LHCN-M2 (cell line): ENCODE measurements around the gene VKORC1L1. TPM values are rescaled to one million over a fixed set of nuclear protein-coding genes. Genes with fewer than 3 reads are reported as not detected.
"Not testable (repeated sequence)": the region's sequence is repeated elsewhere in the genome, so short reads cannot be mapped to it uniquely, and the experiment has no call there.

ENCODE experiments used
- DNase-seq: peaks from one replicate; pipeline ENCODE4 v3.0.0-alpha.2; 2012; ENCODE audit warnings: low read depth
- polyA plus RNA-seq: library from polyadenylated mRNA; unstranded; fragments of >200 nt; gene quantifications from one replicate; pipeline ENCODE4 v1.2.1, GENCODE V29; 2012; ENCODE audit warnings: missing spikeins
- total RNA-seq: library from RNA; depleted of rRNA; stranded (reverse); fragments of >200 nt; gene quantifications from 2 replicates; pipeline ENCODE4 v1.2.3, GENCODE V29; 2014; rRNA removed

Gene VKORC1L1
- total RNA-seq, result 16.4 and 18.2 TPM in 2 replicates
- polyA plus RNA-seq, result 17.9 TPM

DNA sequence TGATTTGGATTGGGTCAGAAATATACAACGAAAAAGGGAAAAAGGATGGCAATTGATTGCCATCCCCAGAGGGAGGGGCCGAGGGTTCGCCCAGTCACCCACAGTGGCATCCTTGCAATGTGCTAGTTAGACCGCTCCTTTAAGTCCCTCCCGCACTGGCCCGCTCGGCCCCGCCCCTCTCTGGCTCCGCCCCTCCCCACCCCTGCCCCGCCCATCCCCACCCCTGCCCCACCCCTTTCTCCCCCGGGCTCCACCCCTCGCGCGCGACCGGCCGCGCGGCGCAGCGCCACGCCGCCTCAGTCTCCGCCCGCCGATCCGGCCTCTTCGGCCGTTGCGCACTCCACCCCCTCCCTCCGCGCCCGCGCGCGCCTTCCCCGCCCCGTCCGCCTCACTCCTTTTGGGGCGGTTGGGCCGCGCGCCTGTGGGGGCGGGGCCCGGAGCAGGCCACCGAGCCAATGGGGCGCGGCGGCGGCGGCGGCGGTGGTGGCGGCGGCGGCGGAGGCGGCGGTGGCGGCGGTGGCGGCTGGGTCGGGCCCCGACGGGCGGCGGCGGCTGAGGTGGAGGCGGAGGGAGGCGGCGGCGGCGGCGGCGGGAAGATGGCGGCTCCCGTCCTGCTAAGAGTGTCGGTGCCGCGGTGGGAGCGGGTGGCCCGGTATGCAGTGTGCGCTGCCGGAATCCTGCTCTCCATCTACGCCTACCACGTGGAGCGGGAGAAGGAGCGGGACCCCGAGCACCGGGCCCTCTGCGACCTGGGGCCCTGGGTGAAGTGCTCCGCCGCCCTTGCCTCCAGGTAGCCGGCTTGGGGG is at the start of gene VKORC1L1:
Gene VKORC1L1 (plus strand): TSS at position 299 of the 806 bp plus-strand sequence. CDS start 298 bp downstream, at position 597.
- peak; percentile 93 for DNase-seq

- peak; percentile 23 for DNase-seq
These were observed 45.5 kb upstream of the VKORC1L1 start for GRCh38 chr7:65827366-65827765.

- DNase-seq, result peak; percentile 52
These were observed 40.6 kb upstream of the VKORC1L1 start for GRCh38 chr7:65832281-65832680.

DNA sequence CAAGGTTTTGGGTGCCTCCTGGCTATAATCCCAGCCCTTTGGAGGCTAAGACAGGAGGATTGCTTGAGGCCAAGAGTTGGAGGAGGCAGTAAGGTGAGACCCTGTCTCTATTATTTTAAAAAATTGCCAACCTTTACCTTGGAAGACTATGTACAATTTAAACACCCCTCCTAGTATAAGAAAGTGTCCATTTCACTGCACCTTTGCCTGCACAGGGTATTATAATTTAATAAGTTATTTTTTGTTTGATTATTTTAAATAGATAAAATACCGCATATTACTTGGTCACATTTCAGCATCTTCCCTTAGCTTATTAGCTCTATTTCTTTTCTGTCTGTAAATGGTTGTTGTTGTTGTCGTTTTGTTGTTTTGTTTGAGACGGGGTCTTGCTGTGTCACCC is 36.2 kb upstream of the VKORC1L1 start:
- DNase-seq, result not testable (repeated sequence)

DNA sequence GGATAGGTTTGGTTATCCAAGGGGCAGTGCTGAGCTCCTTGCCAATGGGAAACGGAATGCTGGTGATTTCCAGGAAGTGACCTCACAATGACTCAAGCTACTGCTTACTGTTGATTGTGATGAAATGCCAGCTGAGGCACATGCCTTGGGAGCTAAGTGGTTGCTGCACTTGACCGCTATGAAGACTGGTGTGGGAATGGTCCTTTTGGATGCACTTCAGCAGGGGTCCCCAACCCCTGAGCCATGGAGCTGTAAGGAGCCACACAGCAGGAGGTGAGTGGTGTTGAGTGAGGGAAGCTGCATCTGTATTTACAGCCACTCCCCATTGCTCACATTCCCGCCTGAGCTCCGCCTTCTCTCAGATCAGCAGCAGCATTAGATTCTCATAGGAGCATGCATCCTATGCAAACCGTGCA is 35.3 kb upstream of the VKORC1L1 start:
- DNase-seq, result peak; percentile 53

- DNase-seq, result no peak
These were observed 33.0 kb upstream of the VKORC1L1 start for GRCh38 chr7:65839846-65840245.

DNA sequence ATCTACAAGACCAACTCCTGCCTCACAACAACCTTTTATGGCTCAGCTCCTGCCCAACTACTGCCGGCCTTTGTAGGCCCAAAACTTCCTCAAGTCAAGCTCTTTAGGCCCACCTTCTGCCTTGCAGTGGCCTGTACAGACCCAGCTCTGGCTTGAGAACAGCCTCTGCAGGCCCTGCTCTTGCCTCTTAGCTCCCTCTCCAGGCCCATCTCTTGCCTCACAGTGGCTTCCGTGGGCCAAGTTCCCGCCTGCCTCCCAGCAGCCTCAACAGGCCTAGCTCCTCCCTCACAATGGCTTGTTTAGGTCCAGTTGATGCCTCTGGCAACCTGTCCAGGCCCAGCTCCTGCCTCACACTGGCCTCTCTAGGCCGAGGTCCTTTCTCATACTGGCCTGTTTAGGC is 32.4 kb upstream of the VKORC1L1 start:
- DNase-seq, result no peak

DNA sequence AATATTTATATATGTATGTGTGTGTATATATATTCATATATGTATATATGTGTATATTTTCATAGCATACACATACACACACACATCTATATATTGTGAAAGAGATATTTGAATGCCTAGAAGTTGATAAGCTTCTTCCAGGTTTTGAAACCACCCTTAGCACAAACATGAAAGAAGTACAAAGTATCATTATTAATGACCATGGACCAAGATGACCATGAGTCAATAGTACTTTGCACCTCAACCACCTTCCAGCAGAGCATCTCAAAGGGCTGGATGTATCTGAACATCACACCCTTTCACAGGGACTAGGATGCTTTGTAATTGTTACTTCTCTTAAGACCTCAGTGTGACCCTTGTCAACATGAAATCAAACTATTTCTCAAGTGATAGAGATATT is 29.3 kb upstream of the VKORC1L1 start:
- DNase-seq, result not testable (repeated sequence)

DNA sequence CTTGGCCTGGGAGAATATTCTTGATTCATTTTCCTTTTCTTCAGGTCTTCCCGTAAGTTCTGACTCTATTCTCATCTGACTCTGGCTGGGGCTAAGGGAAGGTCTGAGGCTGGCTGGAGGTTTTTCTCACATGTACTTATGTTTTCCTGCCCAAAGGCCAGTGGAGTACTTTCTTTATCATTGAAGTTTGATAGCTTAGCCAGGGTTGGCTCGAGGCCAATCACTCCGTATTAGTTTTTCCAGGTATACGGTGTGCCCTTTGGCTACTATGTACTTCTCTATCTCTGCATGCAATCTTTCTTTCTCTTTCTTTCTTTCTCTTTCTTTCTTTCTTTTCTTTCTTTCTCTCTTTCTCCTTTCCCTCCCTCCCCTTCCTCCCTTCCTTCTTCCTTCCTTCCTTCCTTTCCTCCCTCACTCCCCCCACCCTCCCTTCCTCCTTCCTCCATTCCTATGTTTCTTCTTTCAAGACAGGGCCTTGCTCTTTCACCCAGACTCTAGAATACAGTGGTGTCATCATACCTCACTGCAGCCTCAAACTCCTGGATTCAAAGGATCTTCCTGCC is 26.8 kb upstream of the VKORC1L1 start:
- DNase-seq, result no peak

DNA sequence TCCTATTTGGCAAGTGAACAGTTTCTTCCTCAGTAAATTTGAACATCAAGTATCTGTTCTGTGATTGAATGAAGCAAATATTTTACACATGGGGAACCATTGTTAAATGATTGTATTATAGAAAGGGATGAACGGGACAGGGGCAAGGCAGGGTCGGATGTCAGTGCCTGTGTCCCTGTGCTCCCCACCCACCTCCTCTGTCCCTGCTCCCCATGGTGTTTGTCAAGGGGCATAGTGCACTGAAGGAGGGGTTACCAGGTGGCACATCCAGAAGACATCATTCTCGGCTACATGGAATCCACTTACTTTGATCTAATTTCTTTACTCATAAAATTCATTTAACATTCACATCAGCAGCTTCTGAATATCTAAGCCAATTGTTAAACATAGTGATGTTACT is 19.4 kb upstream of the VKORC1L1 start:
- DNase-seq, result not testable (repeated sequence)

DNA sequence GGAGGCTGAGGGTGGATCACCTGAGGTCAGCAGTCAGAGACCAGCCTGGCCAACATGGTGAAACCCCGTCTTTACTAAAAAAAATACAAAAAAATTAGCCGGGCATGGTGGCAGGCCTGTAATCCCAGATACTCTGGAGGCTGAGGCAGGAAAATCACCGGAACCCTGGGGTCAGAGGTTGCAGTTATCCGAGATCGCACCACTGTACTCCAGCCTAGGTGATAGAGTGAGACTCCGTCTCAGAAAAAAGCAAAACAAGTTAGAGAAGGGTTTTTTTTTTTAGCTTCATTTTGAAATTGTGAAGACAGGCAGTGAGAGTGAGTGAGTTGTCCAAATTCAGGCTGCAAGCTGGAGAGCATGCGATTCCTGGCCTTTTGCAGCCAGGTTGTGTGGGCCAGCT is 19.0 kb upstream of the VKORC1L1 start:
- not testable (repeated sequence) for DNase-seq

DNA sequence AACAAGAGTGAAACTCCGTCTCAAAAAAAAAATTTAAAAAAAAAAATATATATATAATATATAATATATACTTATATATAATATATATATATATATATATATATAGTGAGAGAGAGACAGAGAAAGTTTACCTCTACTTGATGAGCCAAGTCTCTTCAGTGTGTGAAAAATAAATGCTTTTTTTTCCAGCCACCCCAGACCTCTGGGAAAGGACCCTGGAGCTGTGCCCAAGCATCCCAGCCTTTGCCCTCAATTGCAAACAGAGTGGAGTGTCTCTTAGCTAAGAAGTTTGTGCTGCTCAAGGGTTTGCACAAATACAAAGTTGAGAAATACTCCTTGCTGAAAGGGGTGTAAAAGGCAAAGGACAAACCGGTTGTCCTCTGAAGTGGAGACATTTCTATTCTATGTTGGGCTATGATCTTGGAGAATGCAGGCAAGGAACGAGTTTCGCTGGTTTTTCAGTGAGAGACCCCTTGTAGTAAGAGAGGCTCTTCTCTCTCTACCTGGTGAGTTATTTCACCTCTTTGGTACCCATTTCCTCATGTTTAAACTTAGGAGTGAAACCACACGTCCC is 15.5 kb upstream of the VKORC1L1 start:
- DNase-seq, result not testable (repeated sequence)

DNA sequence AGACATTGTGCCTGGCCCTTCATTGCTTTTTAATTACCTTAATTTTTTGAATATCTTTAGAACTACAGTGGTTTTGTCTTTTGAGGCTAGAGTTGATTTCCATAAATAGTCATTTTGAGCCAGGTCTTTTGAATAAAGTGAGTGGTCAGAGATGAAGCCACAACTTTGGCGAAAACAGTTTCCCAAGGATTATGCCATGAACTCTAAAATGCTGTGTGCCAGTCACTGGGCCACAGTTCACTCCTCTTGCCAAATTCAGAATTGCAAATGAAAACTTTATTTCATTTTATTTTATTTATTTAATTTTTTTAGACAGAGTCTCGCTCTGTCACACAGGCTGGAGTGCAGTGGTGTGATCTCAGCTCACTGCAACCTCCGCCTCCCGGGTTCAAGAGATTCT is 14.2 kb upstream of the VKORC1L1 start:
- DNase-seq, result not testable (repeated sequence)

- not testable (repeated sequence) for DNase-seq
These were observed 6.6 kb upstream of the VKORC1L1 start for GRCh38 chr7:65866244-65866643.

GRCh38 chr7:65867681-65868080 is 5.2 kb upstream of the VKORC1L1 start:
- DNase-seq, result not testable (repeated sequence)

DNA sequence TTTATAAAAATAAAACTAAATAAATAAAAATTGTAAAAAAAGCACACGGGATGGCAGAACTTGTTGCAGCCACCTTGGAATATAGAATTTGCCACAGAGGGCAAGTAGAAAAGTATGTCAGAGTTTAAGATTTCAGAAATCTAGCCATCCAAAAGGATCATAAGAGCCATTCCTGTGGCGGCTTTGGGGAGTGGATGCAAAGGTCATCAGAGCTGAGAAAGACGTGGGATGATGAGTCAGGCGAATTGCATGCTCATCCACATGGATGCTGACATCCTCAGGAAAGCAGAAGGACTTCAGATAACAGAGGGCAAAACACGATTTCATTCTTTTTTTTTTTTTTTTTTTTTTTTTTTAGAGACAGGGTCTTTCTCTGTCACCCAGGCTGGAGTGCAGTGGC is 3.6 kb upstream of the VKORC1L1 start:
- DNase-seq, result peak; percentile 71

GRCh38 chr7:65871451-65871850 is 1.4 kb upstream of the VKORC1L1 start:
- DNase-seq, result not testable (repeated sequence)

DNA sequence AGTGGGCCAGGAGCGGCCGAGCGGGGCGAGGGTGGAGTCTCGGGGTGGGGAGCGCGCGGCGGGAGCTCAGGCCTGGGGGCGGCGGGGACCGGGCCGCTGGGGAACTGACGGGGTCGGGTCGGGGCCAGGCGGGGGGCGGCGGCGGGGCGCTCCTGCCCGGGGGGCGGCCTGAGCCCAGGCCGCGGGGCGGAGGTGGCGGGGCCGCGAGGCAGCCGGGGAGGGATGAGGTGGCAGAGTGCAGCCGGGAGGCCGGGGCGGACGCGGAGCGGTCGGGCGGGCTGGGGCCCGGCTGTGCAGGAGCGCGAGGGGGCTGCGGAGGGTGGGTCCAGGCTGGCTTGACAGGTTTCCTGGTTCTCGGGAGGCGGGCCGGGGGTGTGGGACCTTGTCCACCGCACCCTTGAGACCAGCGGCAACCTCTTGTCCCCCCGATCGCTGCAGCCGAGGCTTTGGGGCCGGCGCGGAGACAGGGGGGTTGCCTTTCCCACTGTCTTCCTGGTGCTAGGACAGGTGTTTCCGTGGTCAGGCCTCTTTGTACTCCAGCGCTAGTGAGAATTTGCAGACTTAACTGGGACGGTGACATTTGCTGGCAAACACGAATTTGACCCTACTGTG is 814 bp downstream of the VKORC1L1 start:
- DNase-seq, result not testable (repeated sequence)

DNA sequence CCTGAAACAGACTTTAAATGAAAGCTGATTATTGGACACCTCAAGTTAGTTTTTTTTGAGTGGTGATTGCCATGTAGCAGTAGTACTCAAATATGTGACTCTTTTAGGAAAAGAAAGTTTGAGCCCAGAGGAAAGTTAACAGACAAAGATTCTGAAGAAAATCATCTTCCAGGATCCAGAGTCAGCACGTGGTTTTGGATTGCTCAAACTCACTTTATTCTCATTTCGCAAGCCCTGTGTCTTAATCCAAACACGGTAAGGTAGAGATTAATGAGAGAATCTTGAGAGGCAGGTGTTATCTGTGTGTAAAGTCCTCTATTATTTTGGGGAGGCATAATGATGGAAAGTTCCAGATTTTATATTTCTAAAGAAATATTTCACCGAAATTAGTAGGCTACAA is 2.8 kb downstream of the VKORC1L1 start:
- DNase-seq, result not testable (repeated sequence)

DNA sequence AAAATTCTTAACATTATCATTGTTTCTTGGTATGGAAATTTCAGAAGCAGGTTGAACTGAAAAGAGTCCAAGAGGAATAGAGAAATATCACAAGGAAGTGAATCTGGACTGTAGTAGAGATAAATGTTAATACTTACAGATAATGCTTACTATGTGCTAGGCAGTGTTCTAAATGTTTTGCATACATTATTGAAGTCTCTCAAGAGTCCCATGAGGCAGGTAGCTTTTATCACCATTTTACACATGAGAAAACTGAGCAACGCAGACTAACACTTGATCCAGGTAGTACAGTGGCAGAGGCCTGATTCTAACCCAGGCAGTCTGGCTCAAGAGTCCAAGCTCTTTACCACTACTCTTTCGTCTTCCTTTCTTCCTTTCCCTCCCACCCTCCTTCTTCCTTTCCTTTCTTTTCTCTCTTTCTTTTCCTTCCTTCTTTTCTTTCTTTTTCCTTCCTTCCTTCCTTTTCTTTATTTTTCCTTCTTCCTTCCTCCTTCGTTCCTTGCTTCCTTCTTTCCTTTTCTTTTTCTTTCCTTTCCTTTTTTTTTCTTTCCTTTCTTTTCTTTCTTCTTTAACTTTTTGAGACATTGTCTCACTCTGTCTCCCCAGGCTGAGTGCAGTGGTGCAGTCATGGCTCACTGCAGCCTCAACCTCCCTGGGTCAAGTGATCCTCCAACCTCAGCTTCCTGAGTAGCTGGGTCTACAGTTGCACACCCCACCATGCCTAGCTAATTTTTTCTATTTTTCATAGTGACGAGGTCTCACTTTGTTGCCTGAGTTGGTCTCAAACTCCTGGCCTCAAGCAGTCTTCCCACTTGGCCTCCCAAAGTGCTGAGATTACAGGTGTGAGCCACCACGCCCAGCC is 6.6 kb downstream of the VKORC1L1 start:
- DNase-seq, result not testable (repeated sequence)

- DNase-seq, result not testable (repeated sequence)
These were observed 7.4 kb downstream of the VKORC1L1 start for GRCh38 chr7:65880242-65880641.
